K562 (cell line): ENCODE data around the gene EXOC3L1. TPM values are rescaled to one million over a fixed set of nuclear protein-coding genes. Genes with fewer than 3 reads are reported as not detected.

Experiments
- BACH1 ChIP-seq: fragments of 200-800 bp; sonication (Bioruptor generic); IDR thresholded peaks from 2 replicates; pipeline ENCODE4 v1.6.1; 2016; ENCODE audit warnings: missing genetic modification characterization, missing compliant biosample characterization
- CCAR2 ChIP-seq: fragments of 200-400 bp; formaldehyde crosslinking; IDR thresholded peaks from 2 replicates; pipeline ENCODE4 v1.6.1; 2017; ENCODE audit warnings: mild to moderate bottlenecking, low read depth, low read length
- FOXK2 ChIP-seq, 2 experiments: fragments of 450-650 bp; IDR thresholded peaks in 1 of 2; conservative IDR thresholded peaks in 1 of 2; 2 replicates each; pipeline ENCODE4 v1.6.1; 2016; ENCODE audit warnings: low read depth in 2 of 2, mild to moderate bottlenecking in 1 of 2
- GATAD2A ChIP-seq: fragments of 450-650 bp; IDR thresholded peaks from 2 replicates; pipeline ENCODE4 v1.6.1; 2017
- HDAC8 ChIP-seq: fragments of 450-650 bp; IDR thresholded peaks from 2 replicates; pipeline ENCODE4 v1.6.1; 2016; ENCODE audit warnings: mild to moderate bottlenecking, missing genetic modification characterization, moderate library complexity, missing compliant biosample characterization
- KDM1A ChIP-seq, 2 experiments: fragments of 450-650 bp; IDR thresholded peaks; 2 replicates each; pipeline ENCODE4 v1.6.1; 2016; ENCODE audit warnings: mild to moderate bottlenecking in 2 of 2
- MAFG ChIP-seq: fragments of 450-650 bp; conservative IDR thresholded peaks from 2 replicates; pipeline ENCODE4 v1.6.1; 2016; ENCODE audit warnings: missing genetic modification characterization, missing compliant biosample characterization
- PRMT5 ChIP-seq: sonication (generic); formaldehyde crosslinking; IDR thresholded peaks from 2 replicates; pipeline ENCODE4 v1.5.0; 2020; ENCODE audit warnings: missing genetic modification reagents
- ZKSCAN1 ChIP-seq: fragments of 150-350 bp; IDR thresholded peaks from 2 replicates; pipeline ENCODE4 v1.6.1; 2016; ENCODE audit warnings: low read depth, low read length
- ZNF175 ChIP-seq: fragments of 200-800 bp; sonication (Bioruptor generic); IDR thresholded peaks from 2 replicates; pipeline ENCODE4 v1.6.1; 2016; ENCODE audit warnings: low read depth, mild to moderate bottlenecking, missing genetic modification characterization, missing compliant biosample characterization
- ZNF274 ChIP-seq: IDR thresholded peaks from 2 replicates; pipeline ENCODE4 v1.6.1; 2011; ENCODE audit warnings: low read depth, mild to moderate bottlenecking, low read length, moderate library complexity, borderline replicate concordance
- ZNF324 ChIP-seq: fragments of 250-450 bp; sonication (Bioruptor Pico); IDR thresholded peaks from 2 replicates; pipeline ENCODE4 v1.4.0; 2020; ENCODE audit warnings: mild to moderate bottlenecking
- ZNF583 ChIP-seq: fragments of 250-450 bp; sonication (Bioruptor Pico); IDR thresholded peaks from 2 replicates; pipeline ENCODE4 v1.4.0; 2020
- polyA plus RNA-seq, 8 experiments: library from polyadenylated mRNA; depleted of rRNA in 4 of 8; stranded (reverse) in 5 of 8; unstranded in 3 of 8; fragments of >200 nt; fragmentation: Nextera tagmentation in 2 of 8; fragmentation: Illumina TruSeq in 1 of 8; extraction: Ambion mirVana in 2 of 8; extraction: Trizol in 1 of 8; gene quantifications; 2 replicates each; pipeline versions ENCODE4 v1.2.1 to v1.2.3, GENCODE V29; 2011 to 2014; ENCODE audit warnings: inconsistent platforms in 1 of 8, missing spikeins in 1 of 8
- total RNA-seq, 7 experiments: library from RNA; depleted of rRNA in 6 of 7; stranded (reverse); fragments of >200 nt in 6 of 7; fragmentation: Illumina TruSeq in 2 of 7; extraction: Trizol in 2 of 7; gene quantifications; 2 replicates each; pipeline versions ENCODE4 v1.2.1 to v1.2.3, GENCODE V29; 2011 to 2021; ENCODE audit warnings: low replicate concordance in 1 of 7
- TF ChIP-seq, protein P1 (sequence below): fragments of 200-800 bp; sonication (Bioruptor generic); IDR thresholded peaks from 2 replicates; pipeline ENCODE4 v1.6.1; 2017; ENCODE audit warnings: missing genetic modification characterization, missing compliant biosample characterization
- TF ChIP-seq, protein P2 (sequence below): fragments of 250-450 bp; sonication (Bioruptor Pico); IDR thresholded peaks from 2 replicates; pipeline ENCODE4 v1.9.0; 2021; ENCODE audit warnings: mild to moderate bottlenecking, inconsistent platforms
- TF ChIP-seq, protein P3 (sequence below), 2 experiments: fragments of 450-650 bp in 1 of 2; sonication (generic) in 1 of 2; formaldehyde crosslinking in 1 of 2; IDR thresholded peaks in 1 of 2; conservative IDR thresholded peaks in 1 of 2; 2 replicates each; pipeline versions ENCODE4 v1.6.1 to v1.8.1; 2016 to 2023; ENCODE audit warnings: mild to moderate bottlenecking in 2 of 2, moderate library complexity in 2 of 2, inconsistent platforms in 1 of 2, missing genetic modification reagents in 1 of 2
- TF ChIP-seq, protein P4 (sequence below), 2 experiments: fragments of 250-450 bp in 1 of 2; fragments of 450-650 bp in 1 of 2; sonication (Bioruptor Pico) in 1 of 2; IDR thresholded peaks; 2 replicates each; pipeline versions ENCODE4 v1.6.1 to v1.8.0; 2016 to 2021; ENCODE audit warnings: mild to moderate bottlenecking in 2 of 2, moderate library complexity in 2 of 2, missing compliant biosample characterization in 1 of 2, missing genetic modification characterization in 1 of 2
- TF ChIP-seq, protein P5 (sequence below): sonication (generic); formaldehyde crosslinking; IDR thresholded peaks from 2 replicates; pipeline ENCODE4 v1.8.0; 2022; ENCODE audit warnings: mild to moderate bottlenecking, missing genetic modification reagents
- TF ChIP-seq, protein P6 (sequence below): fragments of 450-650 bp; conservative IDR thresholded peaks from 2 replicates; pipeline ENCODE4 v1.6.1; 2016; ENCODE audit warnings: missing genetic modification characterization, low read depth, mild to moderate bottlenecking, missing compliant biosample characterization, moderate library complexity

EXOC3L1 gene
- total and polyA plus RNA-seq, 9 of the 15 experiments (the other 6 are each of a cell fraction or from before 2014, with no cell fraction given), result 0.08 TPM; not detected in 8

DNA sequence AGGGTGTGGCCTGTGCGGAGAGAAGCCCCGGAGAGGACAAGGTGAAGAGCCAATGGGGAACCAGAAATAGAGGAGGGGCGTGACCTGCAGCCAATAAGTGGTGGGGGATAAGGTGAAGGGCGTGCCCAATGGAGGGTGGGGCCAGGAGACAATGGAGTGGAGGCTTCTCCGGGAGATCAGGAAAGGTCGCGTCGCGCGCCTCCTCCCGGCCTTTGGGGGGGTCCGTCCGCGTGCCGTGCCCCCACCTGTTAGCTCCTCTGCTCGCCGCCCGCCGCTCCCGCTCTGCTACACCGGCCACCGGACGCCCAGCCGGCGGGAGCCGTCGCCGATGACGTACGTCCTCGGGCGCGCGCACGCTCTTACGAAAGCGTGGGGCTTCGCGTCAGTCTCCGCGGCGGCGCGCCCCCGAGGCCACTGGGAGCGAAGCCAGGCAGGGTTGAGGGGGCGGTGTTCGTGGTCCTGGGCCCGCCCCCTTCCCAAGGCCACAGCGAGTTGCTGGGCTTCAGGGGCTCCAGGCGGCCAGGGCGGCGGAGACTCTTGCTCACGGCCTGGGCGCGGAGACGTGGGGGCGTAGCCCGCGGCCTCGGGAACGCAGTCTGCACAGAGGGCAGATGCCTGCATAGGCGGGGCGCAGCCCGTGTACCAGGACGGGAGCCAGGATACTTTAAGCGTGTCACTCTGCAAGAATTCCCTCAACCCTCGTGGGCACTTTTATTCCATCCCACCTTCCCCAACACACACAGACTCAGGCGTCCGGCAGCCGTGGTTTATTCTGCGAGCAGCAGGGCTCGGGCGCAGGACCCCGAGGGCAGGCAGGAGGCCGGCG, 6.1 kb downstream of the EXOC3L1 start, which contains the start of gene MATCAP1 (continued):
- TF ChIP-seq ZNF274 (no peak), GATAD2A (no peak), ZNF583 (CRISPR knock-in tag) (no peak), MAFG (tag) (no peak), CCAR2 (no peak), ZNF324 (CRISPR knock-in tag) (no peak), HDAC8 (tag) (no peak), FOXK2 (conservative IDR thresholded peaks at IDR 0.05 in 1 of 2, IDR thresholded peaks at IDR 0.05 in 1 of 2; ENCODE audit: low read depth in 2 of 2) (0 out of 4 replicates have a peak, but pooled peaks of 1 of the 2 experiments have one; percentile 41), ZNF175 (CRISPR knock-in tag) (0 out of 2 replicates have a peak, but pooled peaks have one; percentile 45), BACH1 (no peak), PRMT5 (no peak), ZKSCAN1 (no peak), KDM1A (IDR thresholded peaks at IDR 0.05) (no peak)
- TF ChIP-seq, protein P1, sequence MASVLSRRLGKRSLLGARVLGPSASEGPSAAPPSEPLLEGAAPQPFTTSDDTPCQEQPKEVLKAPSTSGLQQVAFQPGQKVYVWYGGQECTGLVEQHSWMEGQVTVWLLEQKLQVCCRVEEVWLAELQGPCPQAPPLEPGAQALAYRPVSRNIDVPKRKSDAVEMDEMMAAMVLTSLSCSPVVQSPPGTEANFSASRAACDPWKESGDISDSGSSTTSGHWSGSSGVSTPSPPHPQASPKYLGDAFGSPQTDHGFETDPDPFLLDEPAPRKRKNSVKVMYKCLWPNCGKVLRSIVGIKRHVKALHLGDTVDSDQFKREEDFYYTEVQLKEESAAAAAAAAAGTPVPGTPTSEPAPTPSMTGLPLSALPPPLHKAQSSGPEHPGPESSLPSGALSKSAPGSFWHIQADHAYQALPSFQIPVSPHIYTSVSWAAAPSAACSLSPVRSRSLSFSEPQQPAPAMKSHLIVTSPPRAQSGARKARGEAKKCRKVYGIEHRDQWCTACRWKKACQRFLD, result peak; percentile 79
- TF ChIP-seq, protein P2, sequence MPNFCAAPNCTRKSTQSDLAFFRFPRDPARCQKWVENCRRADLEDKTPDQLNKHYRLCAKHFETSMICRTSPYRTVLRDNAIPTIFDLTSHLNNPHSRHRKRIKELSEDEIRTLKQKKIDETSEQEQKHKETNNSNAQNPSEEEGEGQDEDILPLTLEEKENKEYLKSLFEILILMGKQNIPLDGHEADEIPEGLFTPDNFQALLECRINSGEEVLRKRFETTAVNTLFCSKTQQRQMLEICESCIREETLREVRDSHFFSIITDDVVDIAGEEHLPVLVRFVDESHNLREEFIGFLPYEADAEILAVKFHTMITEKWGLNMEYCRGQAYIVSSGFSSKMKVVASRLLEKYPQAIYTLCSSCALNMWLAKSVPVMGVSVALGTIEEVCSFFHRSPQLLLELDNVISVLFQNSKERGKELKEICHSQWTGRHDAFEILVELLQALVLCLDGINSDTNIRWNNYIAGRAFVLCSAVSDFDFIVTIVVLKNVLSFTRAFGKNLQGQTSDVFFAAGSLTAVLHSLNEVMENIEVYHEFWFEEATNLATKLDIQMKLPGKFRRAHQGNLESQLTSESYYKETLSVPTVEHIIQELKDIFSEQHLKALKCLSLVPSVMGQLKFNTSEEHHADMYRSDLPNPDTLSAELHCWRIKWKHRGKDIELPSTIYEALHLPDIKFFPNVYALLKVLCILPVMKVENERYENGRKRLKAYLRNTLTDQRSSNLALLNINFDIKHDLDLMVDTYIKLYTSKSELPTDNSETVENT, result peak; percentile 49; the same call in 1 of the 2 replicates
- TF ChIP-seq, protein P3, sequence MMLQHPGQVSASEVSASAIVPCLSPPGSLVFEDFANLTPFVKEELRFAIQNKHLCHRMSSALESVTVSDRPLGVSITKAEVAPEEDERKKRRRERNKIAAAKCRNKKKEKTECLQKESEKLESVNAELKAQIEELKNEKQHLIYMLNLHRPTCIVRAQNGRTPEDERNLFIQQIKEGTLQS (IDR thresholded peaks at IDR 0.05), result peak; percentile 80
- TF ChIP-seq, protein P3 (CRISPR knock-in tag; conservative IDR thresholded peaks at IDR 0.05), result no peak
- TF ChIP-seq, protein P4, sequence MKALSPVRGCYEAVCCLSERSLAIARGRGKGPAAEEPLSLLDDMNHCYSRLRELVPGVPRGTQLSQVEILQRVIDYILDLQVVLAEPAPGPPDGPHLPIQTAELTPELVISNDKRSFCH (CRISPR knock-in tag; IDR thresholded peaks at IDR 0.05), result no peak
- TF ChIP-seq, protein P4 (tag; IDR thresholded peaks at IDR 0.05), result no peak; the same call in 1 of the 2 replicates
- TF ChIP-seq, protein P5, sequence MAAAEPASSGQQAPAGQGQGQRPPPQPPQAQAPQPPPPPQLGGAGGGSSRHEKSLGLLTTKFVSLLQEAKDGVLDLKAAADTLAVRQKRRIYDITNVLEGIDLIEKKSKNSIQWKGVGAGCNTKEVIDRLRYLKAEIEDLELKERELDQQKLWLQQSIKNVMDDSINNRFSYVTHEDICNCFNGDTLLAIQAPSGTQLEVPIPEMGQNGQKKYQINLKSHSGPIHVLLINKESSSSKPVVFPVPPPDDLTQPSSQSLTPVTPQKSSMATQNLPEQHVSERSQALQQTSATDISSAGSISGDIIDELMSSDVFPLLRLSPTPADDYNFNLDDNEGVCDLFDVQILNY, result no peak
- TF ChIP-seq, protein P6, sequence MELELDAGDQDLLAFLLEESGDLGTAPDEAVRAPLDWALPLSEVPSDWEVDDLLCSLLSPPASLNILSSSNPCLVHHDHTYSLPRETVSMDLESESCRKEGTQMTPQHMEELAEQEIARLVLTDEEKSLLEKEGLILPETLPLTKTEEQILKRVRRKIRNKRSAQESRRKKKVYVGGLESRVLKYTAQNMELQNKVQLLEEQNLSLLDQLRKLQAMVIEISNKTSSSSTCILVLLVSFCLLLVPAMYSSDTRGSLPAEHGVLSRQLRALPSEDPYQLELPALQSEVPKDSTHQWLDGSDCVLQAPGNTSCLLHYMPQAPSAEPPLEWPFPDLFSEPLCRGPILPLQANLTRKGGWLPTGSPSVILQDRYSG, result no peak
